ENCODE data around the gene FOXL1.

The FOXL1 gene

DNA sequence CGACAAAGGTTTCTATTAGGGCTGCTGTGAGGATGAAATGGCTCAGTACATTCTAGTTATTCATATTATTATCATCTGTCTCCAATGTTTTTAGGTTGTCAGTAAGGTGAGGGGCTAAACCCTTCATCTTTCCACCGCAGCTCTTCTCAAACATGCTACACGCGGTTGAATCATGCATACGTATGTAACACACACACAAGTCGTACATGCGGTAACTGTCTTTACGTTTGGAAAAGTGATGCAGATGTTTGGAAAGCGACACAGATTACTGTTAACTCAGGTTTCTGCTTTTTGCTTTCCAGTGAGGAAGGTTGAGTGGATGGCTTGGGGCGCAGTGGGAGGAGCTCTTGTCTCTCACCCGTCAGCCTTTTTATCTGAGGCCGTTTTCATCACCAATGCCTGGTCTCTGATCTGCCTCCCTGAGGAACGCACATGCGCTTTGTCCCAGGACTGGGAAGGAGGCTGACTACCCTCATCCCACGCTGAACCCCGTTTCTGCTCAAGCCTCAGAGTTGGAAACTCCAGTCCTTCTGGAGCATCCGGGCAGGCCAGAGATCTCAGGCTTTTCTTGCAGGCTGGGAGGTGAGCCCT lies 3.2 kb upstream of the FOXL1 start:
- H3K4me2 ChIP-seq (ENCODE audit: low read depth, low read length, poor library complexity, severe bottlenecking) = no peak overlapping the region
- H3K79me2 ChIP-seq (ENCODE audit: insufficient read depth, low read length) = no peaks in the 10 kb centered on the region
- H3K27me3 ChIP-seq (ENCODE audit: low read length) = no peaks in the 10 kb centered on the region
- H3F3A ChIP-seq (ENCODE audit: insufficient read depth) = no peaks in the 10 kb centered on the region
- H4K20me1 ChIP-seq (ENCODE audit: low read depth, low read length) = no peaks in the 10 kb centered on the region
- TF ChIP-seq, protein P1, sequence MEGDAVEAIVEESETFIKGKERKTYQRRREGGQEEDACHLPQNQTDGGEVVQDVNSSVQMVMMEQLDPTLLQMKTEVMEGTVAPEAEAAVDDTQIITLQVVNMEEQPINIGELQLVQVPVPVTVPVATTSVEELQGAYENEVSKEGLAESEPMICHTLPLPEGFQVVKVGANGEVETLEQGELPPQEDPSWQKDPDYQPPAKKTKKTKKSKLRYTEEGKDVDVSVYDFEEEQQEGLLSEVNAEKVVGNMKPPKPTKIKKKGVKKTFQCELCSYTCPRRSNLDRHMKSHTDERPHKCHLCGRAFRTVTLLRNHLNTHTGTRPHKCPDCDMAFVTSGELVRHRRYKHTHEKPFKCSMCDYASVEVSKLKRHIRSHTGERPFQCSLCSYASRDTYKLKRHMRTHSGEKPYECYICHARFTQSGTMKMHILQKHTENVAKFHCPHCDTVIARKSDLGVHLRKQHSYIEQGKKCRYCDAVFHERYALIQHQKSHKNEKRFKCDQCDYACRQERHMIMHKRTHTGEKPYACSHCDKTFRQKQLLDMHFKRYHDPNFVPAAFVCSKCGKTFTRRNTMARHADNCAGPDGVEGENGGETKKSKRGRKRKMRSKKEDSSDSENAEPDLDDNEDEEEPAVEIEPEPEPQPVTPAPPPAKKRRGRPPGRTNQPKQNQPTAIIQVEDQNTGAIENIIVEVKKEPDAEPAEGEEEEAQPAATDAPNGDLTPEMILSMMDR (IDR thresholded peaks at IDR 0.05; ENCODE audit: insufficient read depth, low read length, poor library complexity, severe bottlenecking) = no peak
- TF ChIP-seq EZH2phosphoT487 (conservative IDR thresholded peaks at IDR 0.05; ENCODE audit: low read length) = no peak
- H3K9me2 ChIP-seq (replicated peaks; ENCODE audit: insufficient read depth, low read length) = no peaks in the 10 kb centered on the region
- no peak overlapping the region for H2AFZ ChIP-seq (ENCODE audit: low read depth, low read length, severe bottlenecking)
- no peaks in the 10 kb centered on the region for H3K36me3 ChIP-seq (ENCODE audit: low read length)
- H3K27ac ChIP-seq (ENCODE audit: low read depth, low read length) = no peak overlapping the region
- no peak overlapping the region for H3K4me3 ChIP-seq (ENCODE audit: insufficient read depth, low read length, poor library complexity, severe bottlenecking)
- H3K9ac ChIP-seq (ENCODE audit: low read length) = no peak overlapping the region
- no peaks in the 10 kb centered on the region for H3K9me3 ChIP-seq (ENCODE audit: insufficient read depth, low read length)

DNA sequence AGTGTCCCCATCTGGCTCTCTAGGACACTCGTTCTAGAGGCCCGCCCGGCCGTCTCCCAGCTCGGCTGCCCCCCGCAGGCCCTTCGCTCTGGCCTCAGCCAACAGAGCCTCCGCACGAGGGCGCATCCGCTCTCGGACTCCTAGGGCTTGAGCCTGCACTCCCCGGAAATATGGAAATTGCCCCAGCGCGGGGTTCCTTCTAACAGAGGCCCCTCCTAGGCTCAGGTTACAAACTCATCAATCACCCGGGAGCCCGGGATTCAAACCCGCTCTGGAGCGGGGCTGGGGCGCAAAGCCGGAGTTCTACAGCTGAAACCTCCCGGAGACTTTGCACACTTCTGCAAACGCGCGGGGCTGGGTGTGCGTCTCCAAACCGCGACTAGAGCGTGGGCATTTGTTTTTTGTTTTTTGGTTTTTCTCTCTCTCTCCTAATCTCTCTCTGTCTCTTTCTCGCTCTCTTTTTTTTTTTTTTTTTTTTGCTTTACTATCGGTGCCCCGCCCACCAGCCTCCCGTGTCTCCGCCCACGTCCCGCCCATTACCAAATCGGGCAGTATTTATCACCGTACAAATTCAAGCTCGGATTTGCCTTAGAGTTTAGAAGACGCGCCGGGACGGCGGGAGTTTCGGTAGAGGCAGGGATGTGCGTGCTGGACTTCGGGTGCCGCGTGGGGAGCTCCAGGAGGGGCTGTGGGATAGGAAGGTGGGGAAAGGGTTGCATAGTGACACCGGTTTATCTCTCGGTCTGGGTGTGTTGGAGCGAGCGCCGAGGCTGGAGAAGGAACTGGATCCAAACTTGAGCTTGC lies 2.4 kb upstream of the FOXL1 start:
- H3K4me3 ChIP-seq (ENCODE audit: insufficient read depth, low read length, poor library complexity, severe bottlenecking) = no peak overlapping the region
- H3K36me3 ChIP-seq (ENCODE audit: low read length) = no peaks in the 10 kb centered on the region
- no peak overlapping the region for H3K4me2 ChIP-seq (ENCODE audit: low read depth, low read length, poor library complexity, severe bottlenecking)
- no peaks in the 10 kb centered on the region for H4K20me1 ChIP-seq (ENCODE audit: low read depth, low read length)
- H3K79me2 ChIP-seq (ENCODE audit: insufficient read depth, low read length) = no peaks in the 10 kb centered on the region
- no peaks in the 10 kb centered on the region for H3K9me3 ChIP-seq (ENCODE audit: insufficient read depth, low read length)
- no peak overlapping the region for H3K27ac ChIP-seq (ENCODE audit: low read depth, low read length)
- TF ChIP-seq, protein P1 (IDR thresholded peaks at IDR 0.05; ENCODE audit: insufficient read depth, low read length, poor library complexity, severe bottlenecking) = no peak
- TF ChIP-seq EZH2phosphoT487 (conservative IDR thresholded peaks at IDR 0.05; ENCODE audit: low read length) = no peak
- H3F3A ChIP-seq (ENCODE audit: insufficient read depth) = no peaks in the 10 kb centered on the region
- H2AFZ ChIP-seq (ENCODE audit: low read depth, low read length, severe bottlenecking) = no peak overlapping the region
- H3K9me2 ChIP-seq (replicated peaks; ENCODE audit: insufficient read depth, low read length) = no peaks in the 10 kb centered on the region
- H3K27me3 ChIP-seq (ENCODE audit: low read length) = no peaks in the 10 kb centered on the region
- H3K9ac ChIP-seq (ENCODE audit: low read length) = no peak overlapping the region

DNA sequence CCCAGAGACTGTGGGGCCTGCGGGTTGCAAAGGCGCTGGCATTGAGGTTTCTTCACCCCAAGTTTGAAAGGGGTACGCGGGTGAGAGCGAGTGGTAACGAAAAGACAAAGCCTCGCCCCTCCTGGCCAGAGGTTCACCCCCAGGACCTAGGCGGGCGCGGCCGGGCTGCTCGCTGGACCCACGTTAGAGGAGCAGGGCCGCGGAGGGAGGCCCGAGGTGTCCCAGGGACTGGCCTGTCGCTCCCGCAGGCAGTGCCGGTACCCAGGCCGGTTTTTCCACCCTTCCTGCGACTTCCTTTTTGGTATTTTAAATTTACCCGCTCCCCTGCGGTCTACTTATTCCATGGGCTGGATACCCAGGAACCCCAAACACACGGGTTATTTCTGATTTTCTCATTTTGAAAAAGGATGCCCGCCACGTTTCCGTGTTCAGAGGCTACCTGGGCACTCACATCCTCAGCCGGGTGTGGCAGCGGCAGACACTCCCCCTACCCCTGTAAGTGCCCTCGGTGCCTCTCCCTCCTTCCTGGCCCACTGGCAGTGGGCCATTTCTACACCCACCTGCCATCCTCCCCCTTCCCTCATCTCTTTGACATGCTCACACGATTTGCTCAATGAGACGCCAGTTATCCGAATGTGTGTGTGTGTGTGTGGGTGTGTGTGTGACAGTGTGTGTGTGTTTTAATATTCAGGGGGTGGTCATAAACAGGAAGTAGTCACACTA lies 1.6 kb upstream of the FOXL1 start:
- H3K27me3 ChIP-seq (ENCODE audit: low read length) = no peaks in the 10 kb centered on the region
- no peak overlapping the region for H2AFZ ChIP-seq (ENCODE audit: low read depth, low read length, severe bottlenecking)
- no peaks in the 10 kb centered on the region for H3K79me2 ChIP-seq (ENCODE audit: insufficient read depth, low read length)
- no peaks in the 10 kb centered on the region for H3K9me2 ChIP-seq (replicated peaks; ENCODE audit: insufficient read depth, low read length)
- no peaks in the 10 kb centered on the region for H3K36me3 ChIP-seq (ENCODE audit: low read length)
- no peaks in the 10 kb centered on the region for H3F3A ChIP-seq (ENCODE audit: insufficient read depth)
- H3K4me3 ChIP-seq (ENCODE audit: insufficient read depth, low read length, poor library complexity, severe bottlenecking) = no peak overlapping the region
- no peak overlapping the region for H3K9ac ChIP-seq (ENCODE audit: low read length)
- H4K20me1 ChIP-seq (ENCODE audit: low read depth, low read length) = no peaks in the 10 kb centered on the region
- H3K27ac ChIP-seq (ENCODE audit: low read depth, low read length) = no peak overlapping the region
- no peak overlapping the region for H3K4me2 ChIP-seq (ENCODE audit: low read depth, low read length, poor library complexity, severe bottlenecking)
- H3K9me3 ChIP-seq (ENCODE audit: insufficient read depth, low read length) = no peaks in the 10 kb centered on the region
- no peak for TF ChIP-seq EZH2phosphoT487 (conservative IDR thresholded peaks at IDR 0.05; ENCODE audit: low read length)
- TF ChIP-seq, protein P1 (IDR thresholded peaks at IDR 0.05; ENCODE audit: insufficient read depth, low read length, poor library complexity, severe bottlenecking) = no peak
